A549 (cell line): Measurements from ENCODE around the gene GPLD1.

ENCODE experiments used
- ESRRA ChIP-seq: fragments of 150-350 bp; IDR thresholded peaks from 2 replicates; pipeline ENCODE4 v1.6.1; 2014; ENCODE audit warnings: mild to moderate bottlenecking, low read length, borderline replicate concordance
- RAD21 ChIP-seq, 2 experiments: fragments of >200 bp in 1 of 2; sonication (Bioruptor Twin) in 1 of 2; formaldehyde crosslinking in 1 of 2; IDR thresholded peaks in 1 of 2; conservative IDR thresholded peaks in 1 of 2; 2 replicates in 1 of 2; 3 replicates in 1 of 2; pipeline ENCODE4 v1.6.1; 2012 to 2018; ENCODE audit warnings: inconsistent platforms in 1 of 2
- SREBF2 ChIP-seq: fragments of 450-650 bp; IDR thresholded peaks from 2 replicates; pipeline ENCODE4 v1.6.1; 2014; ENCODE audit warnings: mild to moderate bottlenecking, moderate library complexity
- USF2 ChIP-seq: fragments of 450-650 bp; IDR thresholded peaks from 2 replicates; pipeline ENCODE4 v1.6.1; 2014; ENCODE audit warnings: antibody characterized with exemption
- TF ChIP-seq, protein P1 (sequence below): fragments of >200 bp; sonication (Bioruptor Twin); formaldehyde crosslinking; IDR thresholded peaks from 3 replicates; pipeline ENCODE4 v1.5.1; 2016
- TF ChIP-seq, protein P2 (sequence below): fragments of 250-450 bp; sonication (Bioruptor Pico); IDR thresholded peaks from 2 replicates; pipeline ENCODE4 v1.5.0; 2021; ENCODE audit warnings: mild to moderate bottlenecking, moderate library complexity, borderline replicate concordance

DNA sequence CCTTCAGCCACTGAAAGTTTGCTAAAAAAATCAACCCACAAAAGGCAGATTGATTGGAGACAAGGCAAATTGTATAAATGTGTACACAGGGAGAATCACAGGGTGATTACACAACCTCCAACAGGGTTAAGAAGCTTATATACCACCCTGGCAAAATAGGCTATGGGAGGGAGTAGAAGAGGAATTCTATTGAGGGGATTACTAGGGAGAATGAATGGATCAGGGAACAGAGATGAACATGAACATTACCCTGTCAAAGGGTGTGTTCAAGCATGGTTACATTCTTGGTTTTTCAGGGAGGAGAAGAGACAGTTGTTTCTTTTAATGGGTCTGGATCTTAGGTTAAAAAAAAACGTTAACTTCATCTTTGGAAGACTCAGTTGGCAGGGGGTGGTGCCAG is 91.7 kb downstream of the GPLD1 start:
- TF ChIP-seq, protein P1, sequence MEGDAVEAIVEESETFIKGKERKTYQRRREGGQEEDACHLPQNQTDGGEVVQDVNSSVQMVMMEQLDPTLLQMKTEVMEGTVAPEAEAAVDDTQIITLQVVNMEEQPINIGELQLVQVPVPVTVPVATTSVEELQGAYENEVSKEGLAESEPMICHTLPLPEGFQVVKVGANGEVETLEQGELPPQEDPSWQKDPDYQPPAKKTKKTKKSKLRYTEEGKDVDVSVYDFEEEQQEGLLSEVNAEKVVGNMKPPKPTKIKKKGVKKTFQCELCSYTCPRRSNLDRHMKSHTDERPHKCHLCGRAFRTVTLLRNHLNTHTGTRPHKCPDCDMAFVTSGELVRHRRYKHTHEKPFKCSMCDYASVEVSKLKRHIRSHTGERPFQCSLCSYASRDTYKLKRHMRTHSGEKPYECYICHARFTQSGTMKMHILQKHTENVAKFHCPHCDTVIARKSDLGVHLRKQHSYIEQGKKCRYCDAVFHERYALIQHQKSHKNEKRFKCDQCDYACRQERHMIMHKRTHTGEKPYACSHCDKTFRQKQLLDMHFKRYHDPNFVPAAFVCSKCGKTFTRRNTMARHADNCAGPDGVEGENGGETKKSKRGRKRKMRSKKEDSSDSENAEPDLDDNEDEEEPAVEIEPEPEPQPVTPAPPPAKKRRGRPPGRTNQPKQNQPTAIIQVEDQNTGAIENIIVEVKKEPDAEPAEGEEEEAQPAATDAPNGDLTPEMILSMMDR = no peak
- TF ChIP-seq ESRRA (no peak), RAD21 (conservative IDR thresholded peaks at IDR 0.05 in 1 of 2, IDR thresholded peaks at IDR 0.05 in 1 of 2) (no peak), SREBF2 (no peak), USF2 (no peak)
- TF ChIP-seq, protein P2, sequence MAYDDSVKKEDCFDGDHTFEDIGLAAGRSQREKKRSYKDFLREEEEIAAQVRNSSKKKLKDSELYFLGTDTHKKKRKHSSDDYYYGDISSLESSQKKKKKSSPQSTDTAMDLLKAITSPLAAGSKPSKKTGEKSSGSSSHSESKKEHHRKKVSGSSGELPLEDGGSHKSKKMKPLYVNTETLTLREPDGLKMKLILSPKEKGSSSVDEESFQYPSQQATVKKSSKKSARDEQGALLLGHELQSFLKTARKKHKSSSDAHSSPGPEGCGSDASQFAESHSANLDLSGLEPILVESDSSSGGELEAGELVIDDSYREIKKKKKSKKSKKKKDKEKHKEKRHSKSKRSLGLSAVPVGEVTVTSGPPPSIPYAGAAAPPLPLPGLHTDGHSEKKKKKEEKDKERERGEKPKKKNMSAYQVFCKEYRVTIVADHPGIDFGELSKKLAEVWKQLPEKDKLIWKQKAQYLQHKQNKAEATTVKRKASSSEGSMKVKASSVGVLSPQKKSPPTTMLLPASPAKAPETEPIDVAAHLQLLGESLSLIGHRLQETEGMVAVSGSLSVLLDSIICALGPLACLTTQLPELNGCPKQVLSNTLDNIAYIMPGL (CRISPR knock-in tag) = no peak
